HepG2 (cell line): ENCODE measurements around the gene AP2S1. TPM values are rescaled to one million over a fixed set of nuclear protein-coding genes. Genes with fewer than 3 reads are reported as not detected.

Source experiments
- KLF6 ChIP-seq: IDR thresholded peaks from 2 replicates; pipeline ENCODE4 v1.8.0; 2016; ENCODE audit warnings: missing biosample characterization, missing genetic modification reagents
- MATR3 ChIP-seq: sonication (generic); formaldehyde crosslinking; IDR thresholded peaks from 2 replicates; pipeline ENCODE4 v1.4.0; 2020; ENCODE audit warnings: missing genetic modification reagents
- TBP ChIP-seq: sonication (generic); formaldehyde crosslinking; IDR thresholded peaks from 2 replicates; pipeline ENCODE4 v1.5.0; 2020; ENCODE audit warnings: missing genetic modification reagents
- polyA plus RNA-seq, 8 experiments: library from polyadenylated mRNA; depleted of rRNA in 3 of 8; stranded (reverse) in 7 of 8; unstranded in 1 of 8; fragments of >200 nt; fragmentation: Illumina TruSeq in 4 of 8; extraction: Trizol in 4 of 8; gene quantifications; 2 replicates each; pipeline versions ENCODE4 v1.2.1 to v1.2.3, GENCODE V29; 2011 to 2016; ENCODE audit warnings: low read depth in 4 of 8, missing spikeins in 1 of 8, mixed read lengths in 1 of 8; ENCODE audit not compliant: insufficient read depth in 1 of 8
- total RNA-seq, 5 experiments: library from RNA; depleted of rRNA; stranded (reverse); fragments of >200 nt; fragmentation: Illumina TruSeq; extraction: Trizol; gene quantifications; 2 replicates each; pipeline ENCODE4 v1.2.3, GENCODE V29; 2016; ENCODE audit warnings: low read depth in 1 of 5
- TF ChIP-seq, protein P1 (sequence below): sonication (generic); formaldehyde crosslinking; conservative IDR thresholded peaks from 2 replicates; pipeline ENCODE4 v1.8.0; 2022; ENCODE audit warnings: low read depth, missing genetic modification reagents
- TF ChIP-seq, protein P2 (sequence below): sonication (generic); formaldehyde crosslinking; IDR thresholded peaks from 2 replicates; pipeline ENCODE4 v1.5.0; 2020; ENCODE audit warnings: mild to moderate bottlenecking, missing genetic modification reagents, borderline replicate concordance
- TF ChIP-seq, protein P3 (sequence below): sonication (generic); formaldehyde crosslinking; IDR thresholded peaks from 2 replicates; pipeline ENCODE4 v1.5.1; 2020; ENCODE audit warnings: mild to moderate bottlenecking, missing genetic modification reagents, moderate library complexity
- TF ChIP-seq, protein P4 (sequence below): sonication (generic); formaldehyde crosslinking; conservative IDR thresholded peaks from 2 replicates; pipeline ENCODE4 v1.4.0; 2020; ENCODE audit warnings: mild to moderate bottlenecking, missing genetic modification reagents, moderate library complexity

The AP2S1 gene
- total and polyA plus RNA-seq, 2 of the 13 experiments (the other 11 are each of a cell fraction or from before 2014, with no cell fraction given), result 45.2 to 86.1 TPM

DNA sequence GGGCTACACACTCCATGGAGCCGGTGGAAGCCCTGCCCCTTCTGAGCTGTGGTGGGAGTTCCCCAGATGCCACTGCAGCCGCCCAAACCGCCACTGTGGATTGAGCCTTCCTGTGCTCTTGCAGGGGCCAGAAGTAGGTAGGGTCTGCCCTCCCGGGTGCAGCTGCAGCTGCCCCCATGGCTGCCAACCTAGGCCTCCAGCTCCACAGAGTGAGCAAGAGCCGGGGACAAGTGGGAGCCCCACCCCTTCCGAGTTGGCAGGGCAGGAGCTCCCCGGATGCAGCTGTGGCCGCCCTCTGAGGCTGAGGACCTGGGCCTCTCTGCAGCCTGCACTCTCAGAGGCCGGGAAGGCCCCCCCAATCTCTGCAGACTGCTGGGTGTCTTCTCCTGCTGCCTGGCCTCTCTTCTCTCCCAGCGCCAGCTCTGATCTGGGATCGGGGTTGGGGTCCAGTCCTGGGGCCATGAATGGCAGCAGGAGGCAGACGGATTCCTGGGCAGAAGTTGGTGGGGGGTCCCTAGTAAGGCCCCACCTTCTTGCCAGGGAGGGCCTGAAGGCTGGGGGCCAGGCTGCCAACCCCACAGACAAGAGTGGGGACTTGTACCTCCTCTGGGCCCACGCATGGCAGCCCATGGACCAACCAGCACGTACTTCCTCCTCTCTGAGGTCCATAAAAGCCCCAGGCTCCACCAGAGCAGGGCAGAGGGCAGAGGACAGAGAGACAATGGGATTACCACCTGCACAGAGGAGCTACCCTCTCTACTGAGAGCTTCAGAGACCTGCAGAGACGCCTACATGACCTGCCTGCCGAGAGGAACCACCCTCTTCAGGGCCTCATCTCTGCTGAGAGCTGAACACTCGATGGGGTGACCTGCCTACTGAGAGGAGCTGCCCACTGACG is 28.9 kb downstream of the AP2S1 start (continued):
- TF ChIP-seq, protein P1, sequence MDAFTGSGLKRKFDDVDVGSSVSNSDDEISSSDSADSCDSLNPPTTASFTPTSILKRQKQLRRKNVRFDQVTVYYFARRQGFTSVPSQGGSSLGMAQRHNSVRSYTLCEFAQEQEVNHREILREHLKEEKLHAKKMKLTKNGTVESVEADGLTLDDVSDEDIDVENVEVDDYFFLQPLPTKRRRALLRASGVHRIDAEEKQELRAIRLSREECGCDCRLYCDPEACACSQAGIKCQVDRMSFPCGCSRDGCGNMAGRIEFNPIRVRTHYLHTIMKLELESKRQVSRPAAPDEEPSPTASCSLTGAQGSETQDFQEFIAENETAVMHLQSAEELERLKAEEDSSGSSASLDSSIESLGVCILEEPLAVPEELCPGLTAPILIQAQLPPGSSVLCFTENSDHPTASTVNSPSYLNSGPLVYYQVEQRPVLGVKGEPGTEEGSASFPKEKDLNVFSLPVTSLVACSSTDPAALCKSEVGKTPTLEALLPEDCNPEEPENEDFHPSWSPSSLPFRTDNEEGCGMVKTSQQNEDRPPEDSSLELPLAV (CRISPR knock-in tag), result no peak
- TF ChIP-seq KLF6 (CRISPR knock-in tag) (no peak; the same call in 1 of the 2 replicates), MATR3 (no peak), TBP (CRISPR knock-in tag) (no peak)
- TF ChIP-seq, protein P2, sequence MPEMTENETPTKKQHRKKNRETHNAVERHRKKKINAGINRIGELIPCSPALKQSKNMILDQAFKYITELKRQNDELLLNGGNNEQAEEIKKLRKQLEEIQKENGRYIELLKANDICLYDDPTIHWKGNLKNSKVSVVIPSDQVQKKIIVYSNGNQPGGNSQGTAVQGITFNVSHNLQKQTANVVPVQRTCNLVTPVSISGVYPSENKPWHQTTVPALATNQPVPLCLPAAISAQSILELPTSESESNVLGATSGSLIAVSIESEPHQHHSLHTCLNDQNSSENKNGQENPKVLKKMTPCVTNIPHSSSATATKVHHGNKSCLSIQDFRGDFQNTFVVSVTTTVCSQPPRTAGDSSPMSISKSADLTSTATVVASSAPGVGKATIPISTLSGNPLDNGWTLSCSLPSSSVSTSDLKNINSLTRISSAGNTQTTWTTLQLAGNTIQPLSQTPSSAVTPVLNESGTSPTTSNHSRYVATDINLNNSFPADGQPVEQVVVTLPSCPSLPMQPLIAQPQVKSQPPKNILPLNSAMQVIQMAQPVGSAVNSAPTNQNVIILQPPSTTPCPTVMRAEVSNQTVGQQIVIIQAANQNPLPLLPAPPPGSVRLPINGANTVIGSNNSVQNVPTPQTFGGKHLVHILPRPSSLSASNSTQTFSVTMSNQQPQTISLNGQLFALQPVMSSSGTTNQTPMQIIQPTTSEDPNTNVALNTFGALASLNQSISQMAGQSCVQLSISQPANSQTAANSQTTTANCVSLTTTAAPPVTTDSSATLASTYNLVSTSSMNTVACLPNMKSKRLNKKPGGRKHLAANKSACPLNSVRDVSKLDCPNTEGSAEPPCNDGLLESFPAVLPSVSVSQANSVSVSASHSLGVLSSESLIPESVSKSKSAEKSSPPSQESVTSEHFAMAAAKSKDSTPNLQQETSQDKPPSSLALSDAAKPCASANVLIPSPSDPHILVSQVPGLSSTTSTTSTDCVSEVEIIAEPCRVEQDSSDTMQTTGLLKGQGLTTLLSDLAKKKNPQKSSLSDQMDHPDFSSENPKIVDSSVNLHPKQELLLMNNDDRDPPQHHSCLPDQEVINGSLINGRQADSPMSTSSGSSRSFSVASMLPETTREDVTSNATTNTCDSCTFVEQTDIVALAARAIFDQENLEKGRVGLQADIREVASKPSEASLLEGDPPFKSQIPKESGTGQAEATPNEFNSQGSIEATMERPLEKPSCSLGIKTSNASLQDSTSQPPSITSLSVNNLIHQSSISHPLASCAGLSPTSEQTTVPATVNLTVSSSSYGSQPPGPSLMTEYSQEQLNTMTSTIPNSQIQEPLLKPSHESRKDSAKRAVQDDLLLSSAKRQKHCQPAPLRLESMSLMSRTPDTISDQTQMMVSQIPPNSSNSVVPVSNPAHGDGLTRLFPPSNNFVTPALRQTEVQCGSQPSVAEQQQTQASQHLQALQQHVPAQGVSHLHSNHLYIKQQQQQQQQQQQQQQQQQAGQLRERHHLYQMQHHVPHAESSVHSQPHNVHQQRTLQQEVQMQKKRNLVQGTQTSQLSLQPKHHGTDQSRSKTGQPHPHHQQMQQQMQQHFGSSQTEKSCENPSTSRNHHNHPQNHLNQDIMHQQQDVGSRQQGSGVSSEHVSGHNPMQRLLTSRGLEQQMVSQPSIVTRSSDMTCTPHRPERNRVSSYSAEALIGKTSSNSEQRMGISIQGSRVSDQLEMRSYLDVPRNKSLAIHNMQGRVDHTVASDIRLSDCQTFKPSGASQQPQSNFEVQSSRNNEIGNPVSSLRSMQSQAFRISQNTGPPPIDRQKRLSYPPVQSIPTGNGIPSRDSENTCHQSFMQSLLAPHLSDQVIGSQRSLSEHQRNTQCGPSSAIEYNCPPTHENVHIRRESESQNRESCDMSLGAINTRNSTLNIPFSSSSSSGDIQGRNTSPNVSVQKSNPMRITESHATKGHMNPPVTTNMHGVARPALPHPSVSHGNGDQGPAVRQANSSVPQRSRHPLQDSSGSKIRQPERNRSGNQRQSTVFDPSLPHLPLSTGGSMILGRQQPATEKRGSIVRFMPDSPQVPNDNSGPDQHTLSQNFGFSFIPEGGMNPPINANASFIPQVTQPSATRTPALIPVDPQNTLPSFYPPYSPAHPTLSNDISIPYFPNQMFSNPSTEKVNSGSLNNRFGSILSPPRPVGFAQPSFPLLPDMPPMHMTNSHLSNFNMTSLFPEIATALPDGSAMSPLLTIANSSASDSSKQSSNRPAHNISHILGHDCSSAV (CRISPR knock-in tag), result no peak
- TF ChIP-seq, protein P3, sequence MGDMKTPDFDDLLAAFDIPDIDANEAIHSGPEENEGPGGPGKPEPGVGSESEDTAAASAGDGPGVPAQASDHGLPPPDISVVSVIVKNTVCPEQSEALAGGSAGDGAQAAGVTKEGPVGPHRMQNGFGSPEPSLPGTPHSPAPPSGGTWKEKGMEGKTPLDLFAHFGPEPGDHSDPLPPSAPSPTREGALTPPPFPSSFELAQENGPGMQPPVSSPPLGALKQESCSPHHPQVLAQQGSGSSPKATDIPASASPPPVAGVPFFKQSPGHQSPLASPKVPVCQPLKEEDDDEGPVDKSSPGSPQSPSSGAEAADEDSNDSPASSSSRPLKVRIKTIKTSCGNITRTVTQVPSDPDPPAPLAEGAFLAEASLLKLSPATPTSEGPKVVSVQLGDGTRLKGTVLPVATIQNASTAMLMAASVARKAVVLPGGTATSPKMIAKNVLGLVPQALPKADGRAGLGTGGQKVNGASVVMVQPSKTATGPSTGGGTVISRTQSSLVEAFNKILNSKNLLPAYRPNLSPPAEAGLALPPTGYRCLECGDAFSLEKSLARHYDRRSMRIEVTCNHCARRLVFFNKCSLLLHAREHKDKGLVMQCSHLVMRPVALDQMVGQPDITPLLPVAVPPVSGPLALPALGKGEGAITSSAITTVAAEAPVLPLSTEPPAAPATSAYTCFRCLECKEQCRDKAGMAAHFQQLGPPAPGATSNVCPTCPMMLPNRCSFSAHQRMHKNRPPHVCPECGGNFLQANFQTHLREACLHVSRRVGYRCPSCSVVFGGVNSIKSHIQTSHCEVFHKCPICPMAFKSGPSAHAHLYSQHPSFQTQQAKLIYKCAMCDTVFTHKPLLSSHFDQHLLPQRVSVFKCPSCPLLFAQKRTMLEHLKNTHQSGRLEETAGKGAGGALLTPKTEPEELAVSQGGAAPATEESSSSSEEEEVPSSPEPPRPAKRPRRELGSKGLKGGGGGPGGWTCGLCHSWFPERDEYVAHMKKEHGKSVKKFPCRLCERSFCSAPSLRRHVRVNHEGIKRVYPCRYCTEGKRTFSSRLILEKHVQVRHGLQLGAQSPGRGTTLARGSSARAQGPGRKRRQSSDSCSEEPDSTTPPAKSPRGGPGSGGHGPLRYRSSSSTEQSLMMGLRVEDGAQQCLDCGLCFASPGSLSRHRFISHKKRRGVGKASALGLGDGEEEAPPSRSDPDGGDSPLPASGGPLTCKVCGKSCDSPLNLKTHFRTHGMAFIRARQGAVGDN (CRISPR knock-in tag), result peak; percentile 84
- TF ChIP-seq, protein P4, sequence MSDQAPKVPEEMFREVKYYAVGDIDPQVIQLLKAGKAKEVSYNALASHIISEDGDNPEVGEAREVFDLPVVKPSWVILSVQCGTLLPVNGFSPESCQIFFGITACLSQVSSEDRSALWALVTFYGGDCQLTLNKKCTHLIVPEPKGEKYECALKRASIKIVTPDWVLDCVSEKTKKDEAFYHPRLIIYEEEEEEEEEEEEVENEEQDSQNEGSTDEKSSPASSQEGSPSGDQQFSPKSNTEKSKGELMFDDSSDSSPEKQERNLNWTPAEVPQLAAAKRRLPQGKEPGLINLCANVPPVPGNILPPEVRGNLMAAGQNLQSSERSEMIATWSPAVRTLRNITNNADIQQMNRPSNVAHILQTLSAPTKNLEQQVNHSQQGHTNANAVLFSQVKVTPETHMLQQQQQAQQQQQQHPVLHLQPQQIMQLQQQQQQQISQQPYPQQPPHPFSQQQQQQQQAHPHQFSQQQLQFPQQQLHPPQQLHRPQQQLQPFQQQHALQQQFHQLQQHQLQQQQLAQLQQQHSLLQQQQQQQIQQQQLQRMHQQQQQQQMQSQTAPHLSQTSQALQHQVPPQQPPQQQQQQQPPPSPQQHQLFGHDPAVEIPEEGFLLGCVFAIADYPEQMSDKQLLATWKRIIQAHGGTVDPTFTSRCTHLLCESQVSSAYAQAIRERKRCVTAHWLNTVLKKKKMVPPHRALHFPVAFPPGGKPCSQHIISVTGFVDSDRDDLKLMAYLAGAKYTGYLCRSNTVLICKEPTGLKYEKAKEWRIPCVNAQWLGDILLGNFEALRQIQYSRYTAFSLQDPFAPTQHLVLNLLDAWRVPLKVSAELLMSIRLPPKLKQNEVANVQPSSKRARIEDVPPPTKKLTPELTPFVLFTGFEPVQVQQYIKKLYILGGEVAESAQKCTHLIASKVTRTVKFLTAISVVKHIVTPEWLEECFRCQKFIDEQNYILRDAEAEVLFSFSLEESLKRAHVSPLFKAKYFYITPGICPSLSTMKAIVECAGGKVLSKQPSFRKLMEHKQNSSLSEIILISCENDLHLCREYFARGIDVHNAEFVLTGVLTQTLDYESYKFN, result peak; percentile 22; the same call in 1 of the 2 replicates
